ENCODE results near the gene UBE4A.

The UBE4A gene

GRCh38 chr11:118437208-118438125 is 78.1 kb downstream of the UBE4A start:
- no peak for DNase-seq (ENCODE audit: low spot score)

DNA sequence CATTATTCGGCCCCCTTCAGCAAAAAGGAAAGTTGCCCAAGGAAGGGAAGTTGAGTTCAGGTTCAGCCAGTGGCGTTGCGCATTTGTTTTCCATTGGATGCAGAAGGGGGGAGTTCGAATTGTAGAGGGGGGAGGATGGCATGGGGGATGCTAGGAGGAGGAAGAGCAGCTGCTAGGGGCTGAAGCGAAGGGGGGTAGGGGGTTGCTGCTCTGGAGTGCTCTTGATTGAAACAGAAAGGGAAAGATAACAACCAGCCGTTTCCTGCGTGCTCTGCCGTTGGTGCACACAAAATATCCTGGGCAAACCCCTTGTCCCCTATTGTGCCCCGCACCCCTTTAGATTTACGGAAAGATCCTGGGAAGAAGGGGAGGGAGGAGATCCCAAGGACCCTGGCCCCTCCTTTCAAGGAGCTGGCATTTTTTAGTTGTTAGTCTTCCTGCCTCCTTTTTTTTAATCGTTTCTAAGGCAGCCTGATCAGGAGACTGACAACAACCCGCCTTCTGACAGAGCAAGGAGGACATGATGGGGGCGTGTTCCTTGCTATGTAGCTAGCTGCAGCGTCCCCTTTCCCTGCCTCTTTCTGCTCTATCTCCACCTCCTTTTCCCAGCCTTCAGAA is 79.0 kb downstream of the UBE4A start:
- no peak for DNase-seq (ENCODE audit: low spot score)

DNA sequence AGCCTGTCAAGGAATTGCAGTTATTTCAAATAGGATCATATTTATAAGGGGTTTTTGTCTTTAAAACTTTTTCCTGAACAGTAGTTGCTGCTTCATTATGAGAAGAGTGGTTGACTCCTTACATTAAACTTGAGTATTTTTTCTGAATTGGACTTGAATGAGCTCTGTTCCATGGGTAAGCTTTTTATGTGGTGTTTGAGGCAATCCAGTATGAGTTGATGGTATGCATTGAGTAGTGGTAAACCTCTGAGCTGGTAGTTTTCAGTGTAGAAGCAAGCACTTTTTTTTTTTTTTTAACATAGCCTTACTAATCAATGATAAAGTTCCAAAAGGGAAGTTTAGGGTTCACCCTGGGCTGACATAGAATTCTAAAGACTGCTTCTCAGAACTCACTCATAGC is 80.2 kb downstream of the UBE4A start:
- DNase-seq (ENCODE audit: low spot score) = no peak

DNA sequence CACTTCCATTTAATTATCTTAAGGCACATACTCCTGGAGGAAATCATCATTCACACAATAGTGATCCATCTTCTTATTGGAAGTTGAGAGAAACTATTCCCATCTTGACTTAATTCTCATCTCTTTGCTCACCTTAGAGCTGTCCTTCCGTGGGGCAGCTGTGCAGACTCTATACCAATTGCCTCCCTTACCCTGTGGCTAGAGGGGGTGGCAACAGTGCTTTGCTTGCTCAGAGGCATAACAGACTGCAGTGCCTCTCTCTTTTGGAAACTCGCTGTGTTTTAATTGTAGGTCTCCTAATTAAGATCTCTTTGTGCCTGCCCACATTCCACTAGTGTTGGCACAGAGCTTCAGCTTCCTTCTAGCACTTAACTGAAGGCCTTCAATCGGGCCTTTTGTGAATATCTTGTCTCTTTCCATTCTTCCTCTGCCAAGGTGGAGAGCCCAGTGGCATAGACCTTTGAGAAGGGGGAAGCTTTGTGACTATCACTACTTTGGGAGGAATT is 82.4 kb downstream of the UBE4A start:
- no peak for DNase-seq (ENCODE audit: low spot score)

DNA sequence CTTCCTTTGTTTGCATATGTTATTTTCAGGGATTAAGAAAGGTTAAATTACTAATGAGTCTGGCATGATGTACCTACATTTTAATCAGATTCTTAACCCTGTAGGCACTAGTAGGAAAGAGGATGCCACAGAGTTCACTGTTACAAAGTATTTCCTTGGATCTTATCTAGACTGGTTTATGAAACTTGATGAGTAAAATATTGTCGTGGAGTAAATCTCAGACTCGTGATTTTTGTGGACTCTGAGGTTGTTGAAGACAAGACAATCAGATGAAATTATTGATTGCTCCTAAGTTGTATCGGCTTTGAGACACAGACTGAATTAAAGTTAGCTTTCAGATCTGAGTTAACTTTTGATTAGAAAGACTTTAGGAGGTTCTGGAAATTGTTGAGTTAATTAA is 82.9 kb downstream of the UBE4A start:
- no peak for DNase-seq (ENCODE audit: low spot score)

DNA sequence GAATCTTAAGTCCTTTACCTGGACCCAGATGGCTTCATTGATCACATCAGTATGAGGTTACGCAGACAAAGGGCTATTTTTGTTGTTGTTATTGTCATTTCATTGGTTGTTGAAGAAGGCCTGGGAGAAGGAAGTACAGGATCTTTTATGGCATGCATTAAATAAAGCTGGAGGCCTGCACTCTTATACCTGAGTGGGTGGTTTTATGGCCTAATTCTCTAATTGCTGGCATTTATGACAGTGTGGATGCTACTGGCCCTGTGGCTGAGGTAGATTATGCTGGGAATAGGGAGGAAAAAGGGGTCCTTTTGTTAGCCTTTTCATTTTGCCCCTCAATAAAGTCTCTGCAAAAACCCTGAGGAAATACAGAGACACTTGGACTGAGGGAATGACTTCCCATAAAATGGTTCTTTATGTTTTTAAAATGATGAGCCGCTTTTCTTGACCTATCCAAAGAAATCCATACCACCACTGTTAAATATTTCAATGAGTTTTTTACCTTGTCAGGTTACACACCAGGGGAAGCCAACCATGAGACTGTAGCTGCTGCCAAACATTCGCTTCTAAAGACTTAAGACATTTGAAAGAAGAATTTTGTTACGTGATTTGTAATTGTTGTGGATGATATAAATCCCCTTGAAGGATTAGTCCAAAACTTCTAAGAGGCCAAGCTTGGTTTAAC is 83.6 kb downstream of the UBE4A start:
- DNase-seq (ENCODE audit: low spot score) = no peak

DNA sequence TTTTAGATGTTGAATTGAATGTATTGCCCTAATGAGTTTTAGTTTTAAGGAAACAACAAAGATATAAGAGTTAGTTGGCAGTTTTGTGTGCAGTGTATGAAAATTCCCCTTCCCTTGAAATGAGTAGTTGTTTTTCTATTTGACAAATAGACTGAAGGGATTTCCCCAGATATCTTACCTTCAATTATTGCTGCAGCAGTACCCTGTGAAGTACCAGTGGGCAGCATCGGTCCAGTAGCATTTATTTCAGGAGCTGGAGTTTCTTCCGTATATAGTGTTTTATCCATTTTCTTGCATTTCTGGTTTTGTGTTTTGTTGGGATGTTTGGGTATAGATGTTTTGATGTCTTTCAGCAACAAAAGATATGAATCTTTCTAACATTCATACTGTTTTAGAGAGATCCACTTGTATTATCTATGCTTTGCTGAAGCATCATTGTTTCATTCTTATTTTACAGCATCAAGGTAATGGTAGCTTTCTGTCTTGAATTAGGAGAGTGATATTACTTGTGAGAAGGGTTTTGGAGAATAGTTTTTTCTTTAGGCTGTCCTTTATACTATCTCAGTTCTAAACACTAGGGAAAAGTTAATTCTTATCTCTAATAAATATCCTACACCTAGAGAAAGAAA is 84.3 kb downstream of the UBE4A start:
- DNase-seq (ENCODE audit: low spot score) = no peak

DNA sequence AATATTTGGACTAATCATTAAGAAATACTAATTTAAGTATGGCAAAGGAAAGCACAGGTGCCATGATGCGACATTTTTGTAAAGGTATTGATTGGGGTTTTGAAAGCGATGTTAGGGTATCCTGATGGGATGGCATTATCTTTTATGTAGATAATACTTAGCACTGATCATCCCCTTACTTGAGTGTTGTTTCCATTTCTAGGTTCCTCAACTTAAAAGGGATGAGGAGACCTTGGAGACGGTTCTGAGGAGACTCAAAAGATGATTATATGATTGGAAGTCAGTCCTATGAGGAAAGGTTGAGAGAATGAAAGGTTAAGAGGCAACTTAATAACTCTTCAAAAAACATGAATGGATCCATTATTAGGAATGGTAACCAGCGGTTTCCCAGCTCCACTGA is 88.0 kb downstream of the UBE4A start:
- no peak for DNase-seq (ENCODE audit: low spot score)

GRCh38 chr11:118448294-118448693 is 88.9 kb downstream of the UBE4A start:
- DNase-seq (ENCODE audit: low spot score) = no peak
